ENCODE results near the gene RTP2. TPM values are rescaled to one million over a fixed set of nuclear protein-coding genes. Genes with fewer than 3 reads are reported as not detected.

RTP2 gene
- total RNA-seq, 1 experiment from 2014 or later: not detected

DNA sequence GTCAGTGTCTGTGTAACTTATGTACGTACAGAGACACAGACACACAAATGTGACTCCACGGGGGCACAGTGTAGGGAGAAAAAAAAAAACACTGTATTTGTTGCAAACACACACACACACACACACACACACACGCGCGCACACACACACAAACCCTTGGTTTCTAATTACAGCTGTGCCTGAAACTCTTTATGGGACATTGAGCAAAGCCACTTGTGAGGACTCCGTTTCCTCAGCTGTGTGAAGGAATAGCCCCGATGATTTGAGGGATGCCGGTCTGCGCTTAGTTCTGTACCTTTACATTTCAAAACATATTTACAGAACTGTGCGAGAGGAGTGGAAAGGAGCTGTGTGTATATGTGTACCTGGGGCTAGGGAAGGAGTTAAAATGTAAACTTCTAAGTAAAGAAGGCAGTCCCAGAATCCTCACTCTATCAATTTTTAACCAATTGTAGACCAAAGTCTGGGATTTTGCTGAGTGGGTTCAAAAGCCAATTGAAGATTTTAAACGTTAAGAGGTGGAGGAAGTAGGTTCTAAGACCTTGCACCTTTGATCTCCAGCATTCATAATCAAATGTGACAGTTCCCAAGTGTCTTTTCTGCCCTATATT lies 48.3 kb upstream of the RTP2 start:
- DNase-seq (ENCODE audit: low read depth, low spot score): no peak
- peak overlapping the region; percentile 51 for H3K9ac ChIP-seq (ENCODE audit: low read length)
- peak overlapping the region; percentile 44 to 63 for H3K4me3 ChIP-seq (replicated peaks in 1 of 2; ENCODE audit: low read depth in 1 of 2, low read length in 2 of 2)
- H3K27me3 ChIP-seq (ENCODE audit: insufficient read depth, low read length): no peaks in the 10 kb centered on the region
- RAD21 ChIA-PET (ENCODE audit: low non-redundant PET in 1 of 2, low total read pairs in 2 of 2, uncharacterized antibody in 2 of 2, unreplicated experiment in 2 of 2): interaction anchor here in 1 of 2 experiments (0.7 kb wide), 1 partner anchor 12 kb away, joined by 3 read pairs; no protein-coding TSS in a partner anchor
- peak overlapping the region; percentile 95 for H2AFZ ChIP-seq (ENCODE audit: low read depth, low read length, poor library complexity, severe bottlenecking)
- CTCF ChIA-PET: interaction anchor here (0.7 to 4.3 kb wide), 3 partner anchors 11 to 1204 kb away, joined by 3 to 37 read pairs (median 28); no protein-coding TSS in a partner anchor
- peak; percentile 12 for ATAC-seq
- H4K20me1 ChIP-seq (ENCODE audit: insufficient read depth): no peaks in the 10 kb centered on the region
- H3K79me2 ChIP-seq (ENCODE audit: insufficient read depth, low read length): no peaks in the 10 kb centered on the region
- no peaks in the 10 kb centered on the region for H3K9me2 ChIP-seq (ENCODE audit: insufficient read depth)
- no TSS peak for BruUV-seq (replicated peaks)
- POLR2A ChIA-PET: interaction anchor here (1.3 to 1.7 kb wide), 2 partner anchors 12 to 544 kb away, joined by 4 to 5 read pairs; no protein-coding TSS in a partner anchor
- H3K27ac ChIP-seq (ENCODE audit: low read depth, low read length): peak overlapping the region; percentile 56
- peak overlapping the region; percentile 92 for H3K4me2 ChIP-seq (ENCODE audit: low read length)
- no peaks in the 10 kb centered on the region for H3K9me3 ChIP-seq (ENCODE audit: control insufficient read depth in 1 of 2, insufficient read depth in 1 of 2, low read depth in 1 of 2, low read length in 2 of 2)
- no peaks in the 10 kb centered on the region for H3K36me3 ChIP-seq (ENCODE audit: control insufficient read depth in 1 of 2, insufficient read depth in 2 of 2, low read length in 2 of 2)
- peaks cover 22 to 43% of the 10 kb centered on the region in 2 experiments for H3K4me1 ChIP-seq (ENCODE audit: control insufficient read depth in 1 of 2, insufficient read depth in 2 of 2, low read length in 2 of 2)
- intact Hi-C loops (cut with micrococcal nuclease): no loop called here
- no peak for TF ChIP-seq REST (IDR thresholded peaks at IDR 0.05; ENCODE audit: low read depth)
- no peak for TF ChIP-seq EZH2phosphoT487 (IDR thresholded peaks at IDR 0.05; ENCODE audit: borderline replicate concordance)
- no peak for TF ChIP-seq JUND (IDR thresholded peaks at IDR 0.05)
- TF ChIP-seq YY1 (IDR thresholded peaks at IDR 0.05; ENCODE audit: extremely low read depth, insufficient replicate concordance, low read depth, low read length): no peak
- TF ChIP-seq CBX3 (IDR thresholded peaks at IDR 0.05; ENCODE audit: low read depth): no peak
- no peak for TF ChIP-seq POLR2AphosphoS5 (IDR thresholded peaks at IDR 0.05; ENCODE audit: low read depth, low read length)
- TF ChIP-seq EGR1 (IDR thresholded peaks at IDR 0.05; ENCODE audit: low read depth): no peak
- no peak for TF ChIP-seq ELF1 (IDR thresholded peaks at IDR 0.05; ENCODE audit: borderline replicate concordance, low read depth)
- TF ChIP-seq POLR2A (IDR thresholded peaks at IDR 0.05; ENCODE audit: borderline replicate concordance, extremely low read depth, insufficient read depth, insufficient read length): no peak
- TF ChIP-seq, protein P1, sequence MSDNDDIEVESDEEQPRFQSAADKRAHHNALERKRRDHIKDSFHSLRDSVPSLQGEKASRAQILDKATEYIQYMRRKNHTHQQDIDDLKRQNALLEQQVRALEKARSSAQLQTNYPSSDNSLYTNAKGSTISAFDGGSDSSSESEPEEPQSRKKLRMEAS (IDR thresholded peaks at IDR 0.05): no peak
- no peak for TF ChIP-seq SIN3A (IDR thresholded peaks at IDR 0.05; ENCODE audit: low read depth)
- no peak for TF ChIP-seq EZH2 (IDR thresholded peaks at IDR 0.05)
- no peak for TF ChIP-seq RAD21 (IDR thresholded peaks at IDR 0.05; ENCODE audit: low read depth)
- TF ChIP-seq SRF (IDR thresholded peaks at IDR 0.05; ENCODE audit: low read depth): no peak
- TF ChIP-seq FOSL1 (IDR thresholded peaks at IDR 0.05; ENCODE audit: low read depth): no peak
